ENCODE data around the gene KIAA1217.
"Not testable (repeated sequence)": the region's sequence is repeated elsewhere in the genome, so short reads cannot be mapped to it uniquely, and the experiment has no call there.

KIAA1217 gene

GRCh38 chr10:24344279-24344678 lies 135.3 kb downstream of the KIAA1217 start:
- no peak for DNase-seq (ENCODE audit: insufficient read length, low spot score)
- FAIRE-seq = no peak
- no peak for TF ChIP-seq CTCF (IDR thresholded peaks at IDR 0.05; ENCODE audit: insufficient read depth, missing control alignments)

GRCh38 chr10:24344695-24345463 lies 135.9 kb downstream of the KIAA1217 start:
- no peak for DNase-seq (ENCODE audit: insufficient read length, low spot score)
- FAIRE-seq = no peak

GRCh38 chr10:24346877-24347519 lies 138.1 kb downstream of the KIAA1217 start:
- DNase-seq (ENCODE audit: insufficient read length, low spot score) (no peak), FAIRE-seq (no peak)
- TF ChIP-seq CTCF (IDR thresholded peaks at IDR 0.05; ENCODE audit: insufficient read depth, missing control alignments) = no peak

More at GRCh38 chr10:24344695-24345463, 135.9 kb downstream of the KIAA1217 start:
- TF ChIP-seq CTCF (IDR thresholded peaks at IDR 0.05; ENCODE audit: insufficient read depth, missing control alignments) = no peak

GRCh38 chr10:24349379-24350001 lies 140.6 kb downstream of the KIAA1217 start:
- FAIRE-seq (no peak), DNase-seq (ENCODE audit: insufficient read length, low spot score) (no peak)
- TF ChIP-seq CTCF (IDR thresholded peaks at IDR 0.05; ENCODE audit: insufficient read depth, missing control alignments) = no peak

- DNase-seq (ENCODE audit: insufficient read length, low spot score) = no peak
- no peak for FAIRE-seq
- TF ChIP-seq CTCF (IDR thresholded peaks at IDR 0.05; ENCODE audit: insufficient read depth, missing control alignments) = no peak
These were observed 141.4 kb downstream of the KIAA1217 start for GRCh38 chr10:24350070-24350921.

- DNase-seq (ENCODE audit: insufficient read length, low spot score); FAIRE-seq: not testable (repeated sequence)
These were observed 141.9 kb downstream of the KIAA1217 start for GRCh38 chr10:24350922-24351225.

GRCh38 chr10:24351961-24352360 lies 143.0 kb downstream of the KIAA1217 start:
- FAIRE-seq (no peak), DNase-seq (ENCODE audit: insufficient read length, low spot score) (no peak)
- TF ChIP-seq CTCF (IDR thresholded peaks at IDR 0.05; ENCODE audit: insufficient read depth, missing control alignments) = no peak
